ENCODE results near the gene INHA.

The INHA gene

DNA sequence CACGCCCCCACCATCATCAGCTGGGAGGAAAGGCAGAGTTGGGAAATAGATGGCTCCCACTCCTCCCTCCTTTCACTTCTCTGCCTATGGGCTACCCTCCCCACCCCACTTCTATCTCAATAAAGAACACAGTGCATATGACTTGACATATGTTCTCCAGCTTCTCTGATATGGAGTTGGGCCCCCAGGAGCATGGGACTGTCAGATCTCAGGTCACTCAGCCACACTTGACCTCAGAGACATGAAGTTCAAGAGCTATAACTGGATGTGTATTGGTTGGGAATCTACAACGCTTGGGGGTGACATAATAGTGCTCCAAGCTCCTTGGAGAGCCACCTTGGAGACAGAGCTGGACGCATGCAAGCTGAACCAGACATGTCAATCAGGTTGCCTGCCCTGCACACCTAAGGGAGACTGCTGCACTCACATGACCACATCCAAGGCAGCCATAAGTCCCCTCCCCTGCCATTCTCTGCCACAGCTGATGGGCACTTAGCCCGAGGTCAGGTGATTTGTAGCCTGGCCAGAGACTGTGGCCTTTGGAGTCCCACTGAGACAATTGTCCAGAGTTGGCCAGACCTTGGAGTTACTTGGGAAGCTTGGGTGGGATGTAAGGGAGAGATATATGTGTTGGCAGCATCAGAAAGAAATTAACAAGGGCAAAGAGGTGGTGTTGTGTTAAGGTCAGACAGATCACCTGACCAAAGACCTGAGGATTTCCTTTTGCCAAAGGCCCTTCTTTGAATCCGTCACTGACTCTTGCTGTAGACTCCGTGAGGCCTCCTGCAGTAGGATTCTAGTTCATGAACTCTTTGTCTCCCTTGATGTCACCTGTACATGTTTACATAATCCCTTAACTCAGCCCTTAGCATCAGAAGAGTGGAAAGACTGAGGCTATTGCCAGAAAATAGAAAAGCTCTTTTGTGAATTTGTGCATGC is 3.7 kb downstream of the INHA start:
- TF ChIP-seq, protein P1, sequence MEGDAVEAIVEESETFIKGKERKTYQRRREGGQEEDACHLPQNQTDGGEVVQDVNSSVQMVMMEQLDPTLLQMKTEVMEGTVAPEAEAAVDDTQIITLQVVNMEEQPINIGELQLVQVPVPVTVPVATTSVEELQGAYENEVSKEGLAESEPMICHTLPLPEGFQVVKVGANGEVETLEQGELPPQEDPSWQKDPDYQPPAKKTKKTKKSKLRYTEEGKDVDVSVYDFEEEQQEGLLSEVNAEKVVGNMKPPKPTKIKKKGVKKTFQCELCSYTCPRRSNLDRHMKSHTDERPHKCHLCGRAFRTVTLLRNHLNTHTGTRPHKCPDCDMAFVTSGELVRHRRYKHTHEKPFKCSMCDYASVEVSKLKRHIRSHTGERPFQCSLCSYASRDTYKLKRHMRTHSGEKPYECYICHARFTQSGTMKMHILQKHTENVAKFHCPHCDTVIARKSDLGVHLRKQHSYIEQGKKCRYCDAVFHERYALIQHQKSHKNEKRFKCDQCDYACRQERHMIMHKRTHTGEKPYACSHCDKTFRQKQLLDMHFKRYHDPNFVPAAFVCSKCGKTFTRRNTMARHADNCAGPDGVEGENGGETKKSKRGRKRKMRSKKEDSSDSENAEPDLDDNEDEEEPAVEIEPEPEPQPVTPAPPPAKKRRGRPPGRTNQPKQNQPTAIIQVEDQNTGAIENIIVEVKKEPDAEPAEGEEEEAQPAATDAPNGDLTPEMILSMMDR (IDR thresholded peaks at IDR 0.05; ENCODE audit: control insufficient read depth, extremely low read depth, insufficient read depth), result no peak
- H3K4me3 ChIP-seq (ENCODE audit: low read depth, low read length), result no peak overlapping the region
- DNase-seq (ENCODE audit: low read depth), result no peak

DNA sequence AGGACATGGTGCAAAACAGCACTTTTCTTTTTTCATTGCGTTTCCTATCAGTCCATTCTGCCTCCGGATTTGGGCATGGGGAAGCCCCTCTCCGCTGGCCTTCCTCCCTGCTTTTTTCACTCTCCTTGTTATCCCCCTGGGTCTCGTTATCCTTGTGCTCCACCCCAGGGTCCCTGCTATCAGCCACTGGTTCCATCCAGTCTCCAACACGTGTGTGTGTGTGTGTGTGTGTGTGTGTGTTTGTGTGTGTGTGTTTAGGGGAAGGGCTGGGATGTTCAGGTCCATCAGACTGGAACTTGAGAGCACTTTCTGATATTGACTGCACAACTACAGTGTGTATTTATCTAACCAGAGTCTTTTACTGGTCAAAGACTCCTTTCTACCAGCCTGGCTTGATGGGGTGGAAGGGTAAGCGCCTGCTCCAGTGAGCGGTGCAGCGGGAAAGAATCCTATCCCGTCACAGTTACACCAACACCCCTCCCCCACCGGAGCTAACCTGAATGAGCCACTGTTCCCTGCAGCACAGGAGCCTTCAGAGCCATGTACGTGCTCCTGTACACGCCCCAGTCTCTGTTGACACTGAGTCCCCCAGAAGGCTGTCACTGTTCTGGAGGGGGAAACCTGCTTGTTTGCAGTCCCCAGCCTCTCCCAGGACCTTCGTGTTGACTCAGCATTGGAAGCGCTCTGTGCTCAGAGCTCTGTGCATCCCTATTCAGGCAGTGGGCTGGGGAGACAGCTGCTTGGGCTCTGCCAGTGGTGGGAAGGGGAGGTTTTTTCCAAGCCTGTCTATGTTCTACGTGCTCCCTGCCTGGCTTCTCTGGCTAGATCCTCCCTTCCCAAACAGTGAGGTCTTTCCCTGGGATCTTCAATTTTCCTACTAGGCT is 4.6 kb downstream of the INHA start:
- H3K4me3 ChIP-seq (ENCODE audit: low read depth, low read length), result no peak overlapping the region
- DNase-seq (ENCODE audit: low read depth), result no peak
- TF ChIP-seq, protein P1 (IDR thresholded peaks at IDR 0.05; ENCODE audit: control insufficient read depth, extremely low read depth, insufficient read depth), result no peak

- DNase-seq (ENCODE audit: low read depth), result no peak
- no peak overlapping the region for H3K4me3 ChIP-seq (ENCODE audit: low read depth, low read length)
- TF ChIP-seq, protein P1 (IDR thresholded peaks at IDR 0.05; ENCODE audit: control insufficient read depth, extremely low read depth, insufficient read depth), result no peak
Measured at GRCh38 chr2:219578811-219579613, 6.9 kb downstream of the INHA start.

DNA sequence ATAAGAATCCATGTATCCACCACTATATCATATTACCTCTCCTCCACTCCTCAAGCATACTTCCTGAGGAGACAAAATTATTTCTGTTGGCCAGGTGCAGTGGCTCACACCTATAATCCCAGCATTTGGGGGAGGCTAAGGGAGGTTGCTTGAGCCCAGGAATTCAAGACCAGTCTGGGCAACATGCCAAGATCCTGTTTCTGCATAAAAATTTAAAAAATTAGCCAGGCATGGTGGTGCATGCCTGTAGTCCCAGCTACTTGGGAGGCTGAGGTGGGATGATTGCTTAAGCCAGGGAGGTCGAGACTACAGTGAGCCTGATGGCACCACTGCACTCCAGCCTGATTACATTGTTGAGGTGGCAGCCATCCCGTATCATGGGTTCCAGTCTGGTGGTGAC is 9.2 kb downstream of the INHA start:
- H3K4me3 ChIP-seq (ENCODE audit: low read depth, low read length), result no peak overlapping the region
- DNase-seq (ENCODE audit: low read depth), result no peak
- TF ChIP-seq, protein P1 (IDR thresholded peaks at IDR 0.05; ENCODE audit: control insufficient read depth, extremely low read depth, insufficient read depth), result no peak

GRCh38 chr2:219591091-219591490 is 19.0 kb downstream of the INHA start:
- H3K4me3 ChIP-seq (ENCODE audit: low read depth, low read length), result no peak overlapping the region
- TF ChIP-seq, protein P1 (IDR thresholded peaks at IDR 0.05; ENCODE audit: control insufficient read depth, extremely low read depth, insufficient read depth), result no peak
- DNase-seq (ENCODE audit: low read depth), result no peak

- no peak for DNase-seq (ENCODE audit: low read depth)
- TF ChIP-seq, protein P1 (IDR thresholded peaks at IDR 0.05; ENCODE audit: control insufficient read depth, extremely low read depth, insufficient read depth), result no peak
- no peak overlapping the region for H3K4me3 ChIP-seq (ENCODE audit: low read depth, low read length)
Measured at GRCh38 chr2:219592736-219593135, 20.6 kb downstream of the INHA start.

Data from LNCaP clone FGC (cell line).